Measurements from ENCODE around the gene POU2AF2.

The POU2AF2 gene

GRCh38 chr11:111236383-111236782, 9.1 kb upstream of the POU2AF2 start:
- no peak for TF ChIP-seq SIN3A (IDR thresholded peaks at IDR 0.05; ENCODE audit: borderline replicate concordance, insufficient read depth, low read length)
- no peak for TF ChIP-seq POLR2AphosphoS5 (IDR thresholded peaks at IDR 0.05; ENCODE audit: low read depth, low read length)
- no peak for TF ChIP-seq FOXP2 (optimal IDR thresholded peaks at IDR 0.05; ENCODE audit: borderline replicate concordance, extremely low read depth, extremely low read length, insufficient read depth)
- TF ChIP-seq REST (IDR thresholded peaks at IDR 0.05; ENCODE audit: insufficient read depth in 1 of 2, low read depth in 2 of 2, low read length in 2 of 2): no peak
- no peak for TF ChIP-seq TAF1 (IDR thresholded peaks at IDR 0.05; ENCODE audit: borderline replicate concordance, insufficient read depth, low read length)

GRCh38 chr11:111237926-111238325, 7.6 kb upstream of the POU2AF2 start:
- TF ChIP-seq TAF1 (IDR thresholded peaks at IDR 0.05; ENCODE audit: borderline replicate concordance, insufficient read depth, low read length): no peak
- TF ChIP-seq POLR2AphosphoS5 (IDR thresholded peaks at IDR 0.05; ENCODE audit: low read depth, low read length): no peak
- TF ChIP-seq FOXP2 (optimal IDR thresholded peaks at IDR 0.05; ENCODE audit: borderline replicate concordance, extremely low read depth, extremely low read length, insufficient read depth): no peak
- no peak for TF ChIP-seq REST (IDR thresholded peaks at IDR 0.05; ENCODE audit: insufficient read depth in 1 of 2, low read depth in 2 of 2, low read length in 2 of 2)
- no peak for TF ChIP-seq SIN3A (IDR thresholded peaks at IDR 0.05; ENCODE audit: borderline replicate concordance, insufficient read depth, low read length)

- no peak for TF ChIP-seq TAF1 (IDR thresholded peaks at IDR 0.05; ENCODE audit: borderline replicate concordance, insufficient read depth, low read length)
- TF ChIP-seq POLR2AphosphoS5 (IDR thresholded peaks at IDR 0.05; ENCODE audit: low read depth, low read length): no peak
Measured at GRCh38 chr11:111246956-111247355, 1.4 kb downstream of the POU2AF2 start.

- no peak for TF ChIP-seq POLR2AphosphoS5 (IDR thresholded peaks at IDR 0.05; ENCODE audit: low read depth, low read length)
- TF ChIP-seq FOXP2 (optimal IDR thresholded peaks at IDR 0.05; ENCODE audit: borderline replicate concordance, extremely low read depth, extremely low read length, insufficient read depth): no peak
- no peak for TF ChIP-seq TAF1 (IDR thresholded peaks at IDR 0.05; ENCODE audit: borderline replicate concordance, insufficient read depth, low read length)
- TF ChIP-seq REST (IDR thresholded peaks at IDR 0.05; ENCODE audit: insufficient read depth in 1 of 2, low read depth in 2 of 2, low read length in 2 of 2): no peak
- TF ChIP-seq SIN3A (IDR thresholded peaks at IDR 0.05; ENCODE audit: borderline replicate concordance, insufficient read depth, low read length): no peak
Measured at GRCh38 chr11:111250936-111251335, 5.4 kb downstream of the POU2AF2 start.

GRCh38 chr11:111253131-111253530, 7.6 kb downstream of the POU2AF2 start:
- no peak for TF ChIP-seq POLR2AphosphoS5 (IDR thresholded peaks at IDR 0.05; ENCODE audit: low read depth, low read length)
- TF ChIP-seq TAF1 (IDR thresholded peaks at IDR 0.05; ENCODE audit: borderline replicate concordance, insufficient read depth, low read length): no peak
- TF ChIP-seq SIN3A (IDR thresholded peaks at IDR 0.05; ENCODE audit: borderline replicate concordance, insufficient read depth, low read length): no peak
- no peak for TF ChIP-seq REST (IDR thresholded peaks at IDR 0.05; ENCODE audit: insufficient read depth in 1 of 2, low read depth in 2 of 2, low read length in 2 of 2)
- no peak for TF ChIP-seq FOXP2 (optimal IDR thresholded peaks at IDR 0.05; ENCODE audit: borderline replicate concordance, extremely low read depth, extremely low read length, insufficient read depth)

All from PFSK-1 (cell line).